ENCODE data around the gene NDUFS6. TPM values are rescaled to one million over a fixed set of nuclear protein-coding genes. Genes with fewer than 3 reads are reported as not detected.
A peak's percentile ranks its signal among the peaks of the same experiment; 100 is the strongest.

Gene NDUFS6
- total RNA-seq, 6 donors from 2014 or later, result 22.9 to 64.6 (median 39.3) TPM

DNA sequence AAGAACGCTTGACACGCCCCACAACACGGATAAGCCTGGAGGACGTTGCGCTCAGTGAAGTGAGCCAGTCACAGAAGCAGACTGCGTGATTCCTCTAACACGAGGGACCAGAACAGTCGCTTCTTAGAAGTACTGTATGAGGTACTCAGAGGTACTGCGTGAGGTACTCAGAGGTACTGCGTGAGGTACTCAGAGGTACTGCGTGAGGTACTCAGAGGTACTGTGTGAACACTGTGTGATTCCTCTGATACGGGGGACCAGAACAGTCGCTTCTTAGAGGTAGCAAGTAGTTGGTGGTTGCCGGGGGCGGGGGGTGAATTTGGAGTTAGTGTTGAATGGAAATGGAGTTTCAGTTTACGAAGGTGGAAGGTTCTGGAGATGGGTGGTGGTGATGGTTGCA, 5.8 kb downstream of the NDUFS6 start:
- WGBS, 2 donors, result 92 to 95% methylated on average over 15 to 16 of the region's 16 CpGs
- no peaks in the 10 kb centered on the region for H3K27me3 ChIP-seq
- no peak for DNase-seq
- peaks cover 5 to 21% (median 8%) of the 10 kb centered on the region in 4 donors for H3K4me1 ChIP-seq
- H3K27ac ChIP-seq, result no peak overlapping the region
- ATAC-seq (ENCODE audit: low FRiP score in 2 of 2), result no peak
- TF ChIP-seq POLR2AphosphoS5 (IDR thresholded peaks at IDR 0.05), result no peak
- TF ChIP-seq CTCF (IDR thresholded peaks at IDR 0.05), result no peak
- TF ChIP-seq EP300 (IDR thresholded peaks at IDR 0.05), result no peak
- H3K9me3 ChIP-seq, result no peaks in the 10 kb centered on the region
- no peak overlapping the region for H3K4me3 ChIP-seq
- peaks cover 22 to 94% (median 71%) of the 10 kb centered on the region in 4 donors for H3K36me3 ChIP-seq

DNA sequence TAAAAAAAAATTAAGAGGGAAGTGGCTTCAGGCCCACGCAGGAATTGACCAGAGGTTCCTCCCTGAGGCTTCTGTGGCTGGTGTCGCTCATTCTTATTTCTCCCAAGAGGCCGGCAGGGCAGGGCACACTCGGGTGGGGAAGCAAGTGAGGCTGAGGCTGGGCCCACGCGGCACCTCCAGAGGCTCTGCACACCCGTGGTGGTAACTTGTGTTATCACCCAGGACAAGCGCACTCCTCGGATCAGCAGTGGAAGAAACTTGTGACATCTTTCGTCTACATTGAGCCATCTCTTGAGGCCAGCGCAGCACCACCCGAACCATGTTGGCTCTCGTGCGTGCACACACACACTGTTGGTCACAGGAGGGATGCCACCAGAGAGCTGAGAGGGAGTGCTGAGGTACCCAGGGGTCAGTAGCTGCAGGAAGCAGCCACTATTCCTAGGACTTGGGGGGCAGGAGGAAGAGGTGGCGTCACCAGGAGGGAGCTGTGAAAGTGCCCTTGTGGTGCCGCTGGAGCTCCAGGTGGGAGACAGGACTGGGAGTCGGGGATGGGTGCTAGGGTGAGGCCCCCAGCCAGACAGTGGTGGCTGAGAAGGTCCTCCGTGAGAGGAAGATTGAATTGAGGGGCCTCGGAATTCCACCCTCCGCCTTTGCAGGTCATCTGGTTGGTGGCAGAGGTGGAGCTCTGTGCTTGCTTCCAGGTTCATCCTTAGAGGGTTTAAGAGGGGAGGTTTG, 6.4 kb downstream of the NDUFS6 start:
- Histone ChIP-seq H3K36me3 (peaks cover 22 to 100% (median 72%) of the 10 kb centered on the region in 4 donors), H3K27me3 (no peaks in the 10 kb centered on the region), H3K4me3 (no peak overlapping the region), H3K9me3 (no peaks in the 10 kb centered on the region), H3K4me1 (peaks cover 0 to 15% (median 2%) of the 10 kb centered on the region in 4 donors), H3K27ac (no peak overlapping the region)
- DNase-seq, result no peak
- peak in 1 of 2 donors; percentile 25 for ATAC-seq (ENCODE audit: low FRiP score in 2 of 2)
- WGBS, 2 donors, result 83 to 88% methylated on average over 15 to 20 of the region's 20 CpGs
- no peak for TF ChIP-seq POLR2A (IDR thresholded peaks at IDR 0.05)
- no peak for TF ChIP-seq CTCF (IDR thresholded peaks at IDR 0.05)
- no peak for TF ChIP-seq EP300 (IDR thresholded peaks at IDR 0.05)
- TF ChIP-seq POLR2AphosphoS5 (IDR thresholded peaks at IDR 0.05), result no peak

DNA sequence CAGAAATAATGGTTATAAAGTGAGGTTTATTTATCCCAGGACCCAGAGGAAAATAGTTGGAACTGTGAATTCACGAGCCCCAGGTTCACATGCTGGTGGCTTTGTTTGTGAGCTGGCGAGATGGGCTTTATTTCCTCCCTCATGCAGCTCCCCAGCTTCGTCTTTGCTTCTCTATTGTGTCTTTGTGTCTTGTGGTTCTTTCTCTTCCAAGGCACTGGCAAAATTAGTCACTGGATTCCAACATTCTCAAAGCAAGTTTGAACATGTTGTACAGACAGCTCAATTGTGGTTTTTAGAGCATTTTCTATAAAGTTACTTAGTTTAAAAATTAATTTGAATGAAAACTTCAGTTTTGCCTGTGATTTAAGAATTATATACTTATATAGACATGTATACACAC, 7.2 kb downstream of the NDUFS6 start:
- Histone ChIP-seq H3K9me3 (no peaks in the 10 kb centered on the region), H3K27ac (no peak overlapping the region), H3K36me3 (peaks cover 22 to 98% (median 67%) of the 10 kb centered on the region in 4 donors), H3K4me1 (peaks cover 0 to 7% (median 0%) of the 10 kb centered on the region in 4 donors), H3K4me3 (no peak overlapping the region), H3K27me3 (no peaks in the 10 kb centered on the region)
- ATAC-seq (ENCODE audit: low FRiP score in 2 of 2) (no peak), DNase-seq (no peak)
- TF ChIP-seq POLR2AphosphoS5 (IDR thresholded peaks at IDR 0.05) (no peak), EP300 (IDR thresholded peaks at IDR 0.05) (no peak), CTCF (IDR thresholded peaks at IDR 0.05) (no peak), POLR2A (IDR thresholded peaks at IDR 0.05) (no peak)
- WGBS, 2 donors, result 60 to 74% methylated on average over 3 of the region's 3 CpGs

- no peak overlapping the region for H3K4me3 ChIP-seq
- TF ChIP-seq CTCF (IDR thresholded peaks at IDR 0.05), result no peak
- 92 to 93% methylated on average over 30 to 32 of the region's 32 CpGs for WGBS, 2 donors
- ATAC-seq (ENCODE audit: low FRiP score in 2 of 2) (no peak), DNase-seq (no peak)
- no peaks in the 10 kb centered on the region for H3K9me3 ChIP-seq
- H3K27ac ChIP-seq, result no peak overlapping the region
- no peaks in the 10 kb centered on the region for H3K27me3 ChIP-seq
- peaks cover 28 to 98% (median 71%) of the 10 kb centered on the region in 4 donors for H3K36me3 ChIP-seq
- H3K4me1 ChIP-seq, result no peaks in the 10 kb centered on the region
Measured at GRCh38 chr5:1809416-1810035, 8.3 kb downstream of the NDUFS6 start.

Measured in upper lobe of left lung (tissue), 6 donors.